ENCODE measurements around the gene HM13.

DNA sequence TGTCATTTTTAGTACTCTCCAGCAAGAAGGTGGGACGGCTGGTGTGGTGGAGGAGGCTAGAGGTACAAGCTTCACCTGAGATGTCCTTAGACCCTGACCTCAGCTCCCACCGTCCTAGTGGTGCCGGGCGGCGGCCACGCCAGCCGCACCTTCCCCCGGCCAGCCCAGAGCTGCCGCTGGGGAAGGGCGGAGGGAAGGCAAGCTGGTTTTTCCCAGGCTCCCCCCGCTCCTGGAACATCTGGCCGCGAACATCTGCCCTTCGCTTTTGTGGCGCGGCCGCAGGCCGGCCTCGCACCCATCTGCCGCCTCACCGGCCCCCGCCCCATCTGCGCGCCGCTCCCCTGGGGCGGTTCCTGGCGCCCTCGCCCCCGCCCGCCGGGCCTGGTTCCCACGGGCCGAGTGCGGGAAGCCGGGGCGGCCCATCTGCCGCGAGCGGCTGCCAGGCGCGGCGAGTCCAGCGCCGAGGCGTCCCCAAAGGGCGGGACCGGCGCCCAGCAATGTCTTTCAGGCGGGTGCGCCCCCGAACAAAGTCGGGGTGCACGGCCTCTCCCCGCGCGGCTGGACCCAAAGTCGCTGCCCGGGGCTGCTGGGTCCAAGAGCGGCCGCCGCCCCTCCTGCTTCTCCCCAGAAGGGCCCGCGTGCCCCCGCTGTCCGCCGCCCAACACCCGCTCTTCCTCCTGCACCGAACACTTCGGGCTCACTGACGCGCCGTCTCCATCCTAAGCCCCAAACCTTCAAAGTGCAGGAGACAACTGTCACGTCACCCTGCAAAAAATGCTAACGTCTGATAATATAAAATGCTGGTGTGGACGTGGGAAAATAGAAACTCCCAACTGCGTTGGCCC, 73.5 kb downstream of the HM13 start:
- TF ChIP-seq, protein P1, sequence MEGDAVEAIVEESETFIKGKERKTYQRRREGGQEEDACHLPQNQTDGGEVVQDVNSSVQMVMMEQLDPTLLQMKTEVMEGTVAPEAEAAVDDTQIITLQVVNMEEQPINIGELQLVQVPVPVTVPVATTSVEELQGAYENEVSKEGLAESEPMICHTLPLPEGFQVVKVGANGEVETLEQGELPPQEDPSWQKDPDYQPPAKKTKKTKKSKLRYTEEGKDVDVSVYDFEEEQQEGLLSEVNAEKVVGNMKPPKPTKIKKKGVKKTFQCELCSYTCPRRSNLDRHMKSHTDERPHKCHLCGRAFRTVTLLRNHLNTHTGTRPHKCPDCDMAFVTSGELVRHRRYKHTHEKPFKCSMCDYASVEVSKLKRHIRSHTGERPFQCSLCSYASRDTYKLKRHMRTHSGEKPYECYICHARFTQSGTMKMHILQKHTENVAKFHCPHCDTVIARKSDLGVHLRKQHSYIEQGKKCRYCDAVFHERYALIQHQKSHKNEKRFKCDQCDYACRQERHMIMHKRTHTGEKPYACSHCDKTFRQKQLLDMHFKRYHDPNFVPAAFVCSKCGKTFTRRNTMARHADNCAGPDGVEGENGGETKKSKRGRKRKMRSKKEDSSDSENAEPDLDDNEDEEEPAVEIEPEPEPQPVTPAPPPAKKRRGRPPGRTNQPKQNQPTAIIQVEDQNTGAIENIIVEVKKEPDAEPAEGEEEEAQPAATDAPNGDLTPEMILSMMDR (IDR thresholded peaks at IDR 0.05 in 8 of 11, conservative IDR thresholded peaks at IDR 0.05 in 3 of 11), result no peak
- no peak for TF ChIP-seq POLR2A (IDR thresholded peaks at IDR 0.05)
